Left lobe of liver (tissue), 2 donors: Measurements from ENCODE around the gene EFNB2. TPM values are rescaled to one million over a fixed set of nuclear protein-coding genes. Genes with fewer than 3 reads are reported as not detected.

Experiments used
- ATAC-seq: fragments of 200-7000 bp; cut with Tn5 transposase; one replicate; pipeline ENCODE4 v1.9.1; 2020; ENCODE audit warnings: mild to moderate bottlenecking, moderate library complexity
- DNase-seq: peaks from one replicate; pipeline ENCODE4 v3.0.0-alpha.2; 2020; ENCODE audit warnings: low spot score
- total RNA-seq: library from RNA; stranded (reverse); gene quantifications from one replicate; pipeline ENCODE4 v1.2.1, GENCODE V29; 2021
- donor health status: DM: no; HTN: no; CAD: no; lungs with moderate emphysema.
- donor health status: DM: no; HTN: yes; CAD: no.

Gene EFNB2, protein sequence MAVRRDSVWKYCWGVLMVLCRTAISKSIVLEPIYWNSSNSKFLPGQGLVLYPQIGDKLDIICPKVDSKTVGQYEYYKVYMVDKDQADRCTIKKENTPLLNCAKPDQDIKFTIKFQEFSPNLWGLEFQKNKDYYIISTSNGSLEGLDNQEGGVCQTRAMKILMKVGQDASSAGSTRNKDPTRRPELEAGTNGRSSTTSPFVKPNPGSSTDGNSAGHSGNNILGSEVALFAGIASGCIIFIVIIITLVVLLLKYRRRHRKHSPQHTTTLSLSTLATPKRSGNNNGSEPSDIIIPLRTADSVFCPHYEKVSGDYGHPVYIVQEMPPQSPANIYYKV
- 4.3 TPM for total RNA-seq

DNA sequence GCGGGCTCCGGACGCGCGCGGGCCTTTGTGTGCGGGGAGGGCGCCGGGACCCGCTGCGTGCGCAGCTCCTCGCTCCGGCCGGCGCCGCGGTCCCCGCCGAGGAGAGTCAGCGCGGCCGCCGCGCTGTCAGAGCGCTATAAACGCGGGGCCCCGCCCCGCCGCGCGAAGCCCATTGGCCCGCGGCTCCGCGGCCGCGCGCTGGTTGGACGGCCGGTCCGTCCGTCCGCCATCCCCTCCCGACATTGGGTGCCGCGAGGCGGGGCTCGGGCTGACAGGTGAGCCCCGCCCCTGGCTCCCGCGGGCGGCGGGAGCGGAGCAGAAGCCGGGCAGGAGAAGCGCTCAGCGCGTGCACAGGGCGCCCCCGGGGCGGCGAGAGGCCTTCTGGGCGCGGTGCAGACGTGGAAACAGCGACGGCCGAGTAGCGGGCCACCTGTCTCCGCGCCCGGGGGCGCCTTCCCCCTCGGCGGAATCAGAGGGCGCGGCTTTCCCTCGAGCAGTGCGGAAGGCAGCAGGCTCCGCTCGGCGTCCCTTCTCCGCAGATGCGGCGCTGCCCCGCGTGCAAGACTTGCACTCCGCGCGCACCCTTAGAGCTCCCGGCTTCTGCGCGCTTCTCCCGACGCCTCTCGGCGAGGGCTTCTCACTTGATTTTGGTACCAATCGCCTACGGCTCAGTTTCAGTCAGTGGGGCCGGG, at the start of gene EFNB2:
Gene EFNB2 (minus strand): TSS at position 111 of the 692 bp plus-strand sequence. CDS start 698 bp downstream, outside the sequence.
- DNase-seq (peak; percentile 94), ATAC-seq (peak; percentile 91)

DNA sequence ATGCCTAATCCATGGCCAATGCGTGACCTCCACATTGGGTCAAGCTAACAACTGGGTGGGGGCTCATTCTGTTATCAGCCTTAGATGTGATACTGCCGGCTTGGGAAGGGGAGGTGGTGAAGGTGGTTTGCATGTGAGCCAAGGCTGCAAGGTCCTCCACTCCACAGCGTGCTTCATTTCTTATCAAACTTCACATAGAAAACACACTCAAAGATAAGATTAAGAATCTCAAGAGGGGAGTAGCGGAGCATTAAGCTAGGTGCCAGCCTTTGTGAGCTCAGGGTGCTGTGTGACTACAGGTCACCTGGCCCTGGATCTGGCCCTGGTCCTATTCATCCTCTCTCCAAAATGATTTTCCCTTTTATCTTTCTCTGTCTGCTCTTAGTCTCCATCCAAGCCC, 45.8 kb upstream of the EFNB2 start:
- DNase-seq (no peak), ATAC-seq (no peak)

DNA sequence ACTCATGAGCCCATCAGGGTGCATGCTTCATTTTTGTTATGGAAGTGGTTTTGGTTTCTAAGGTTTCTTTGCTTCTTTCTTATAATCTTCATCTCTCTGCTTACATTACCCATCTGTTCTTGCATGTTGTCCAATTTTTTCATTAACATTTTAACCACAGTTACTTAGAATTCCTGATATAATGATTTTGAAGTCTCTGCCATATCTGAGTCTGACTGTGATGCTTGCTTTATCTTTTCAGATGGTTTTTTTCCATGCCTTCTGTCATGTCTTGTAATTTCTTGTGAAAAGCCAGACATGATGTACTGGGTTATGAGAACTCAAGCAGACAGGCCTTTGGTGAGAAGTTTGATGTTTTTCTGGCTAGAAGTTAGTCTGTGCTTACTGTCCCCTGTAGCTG, 40.4 kb upstream of the EFNB2 start:
- DNase-seq (no peak), ATAC-seq (no peak)

DNA sequence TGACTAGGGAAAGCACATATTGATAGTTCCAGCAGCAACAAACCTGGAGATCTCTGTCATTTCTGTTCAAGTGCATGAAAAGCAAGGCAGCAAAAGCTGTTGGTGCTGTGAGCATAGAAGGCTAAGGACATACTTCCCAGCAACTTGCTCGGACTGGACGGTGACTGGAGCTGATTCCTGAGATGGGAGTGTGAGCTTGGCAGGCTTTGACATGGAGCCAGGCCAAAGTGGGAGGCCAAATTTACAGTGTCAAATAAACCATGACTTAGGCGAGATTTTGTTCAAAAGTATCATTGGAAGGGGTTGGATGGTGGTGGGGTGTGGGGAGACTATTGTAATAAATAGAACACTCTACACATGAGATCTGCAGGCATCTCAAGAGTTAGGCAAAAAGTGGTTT, 38.4 kb upstream of the EFNB2 start:
- no peak for ATAC-seq
- DNase-seq, result no peak

DNA sequence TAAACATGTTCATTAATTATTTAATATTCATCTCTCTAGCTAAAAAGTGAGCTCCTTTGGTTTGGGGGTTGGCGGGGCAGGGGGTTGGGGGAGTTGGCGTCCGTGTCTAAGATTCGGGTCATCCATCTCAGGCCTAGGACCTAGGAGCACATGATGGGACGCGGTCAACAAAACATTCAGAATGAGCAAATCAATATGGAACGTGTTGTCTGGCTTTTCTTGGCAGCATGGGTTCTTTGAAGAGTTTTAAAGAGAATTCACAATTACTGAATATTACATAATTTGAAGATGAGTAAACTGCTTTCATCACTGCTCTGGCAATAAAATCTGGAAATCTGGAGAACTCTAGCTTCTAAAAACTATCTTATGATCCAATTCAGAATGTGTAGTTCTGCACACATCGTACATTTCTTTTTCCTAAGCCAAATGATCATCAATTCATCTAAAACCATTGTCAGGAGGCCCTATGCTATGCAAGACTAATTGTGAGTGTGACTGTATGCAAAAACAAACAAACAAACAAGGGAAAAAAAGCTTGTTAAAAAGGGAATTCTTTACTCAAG, 37.9 kb upstream of the EFNB2 start:
- no peak for ATAC-seq
- no peak for DNase-seq

DNA sequence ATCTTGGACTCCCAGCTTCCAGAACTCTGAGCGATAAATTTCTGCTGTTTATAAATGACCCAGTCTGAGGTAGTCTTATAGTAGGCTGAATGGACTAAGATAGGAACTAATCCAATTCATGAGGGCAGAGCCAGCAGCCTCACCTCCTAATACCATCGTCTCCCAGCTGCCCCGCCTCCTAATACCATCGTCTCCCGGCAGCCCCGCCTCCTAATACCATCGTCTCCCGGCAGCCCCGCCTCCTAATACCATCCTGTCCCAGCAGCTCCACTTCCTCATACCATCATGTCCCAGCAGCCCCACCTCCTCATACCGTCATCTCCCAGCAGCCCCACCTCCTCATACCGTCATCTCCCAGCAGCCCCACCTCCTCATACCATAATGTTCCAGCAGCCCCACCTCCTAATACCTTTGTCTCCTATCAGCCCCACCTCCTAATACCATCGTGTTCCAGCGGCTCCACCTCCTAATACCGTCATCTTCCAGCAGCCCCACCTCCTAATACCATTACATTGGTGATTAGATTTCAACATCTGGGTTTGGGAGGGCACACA, 34.9 kb upstream of the EFNB2 start:
- DNase-seq (peak; percentile 81), ATAC-seq (peak; percentile 52)

DNA sequence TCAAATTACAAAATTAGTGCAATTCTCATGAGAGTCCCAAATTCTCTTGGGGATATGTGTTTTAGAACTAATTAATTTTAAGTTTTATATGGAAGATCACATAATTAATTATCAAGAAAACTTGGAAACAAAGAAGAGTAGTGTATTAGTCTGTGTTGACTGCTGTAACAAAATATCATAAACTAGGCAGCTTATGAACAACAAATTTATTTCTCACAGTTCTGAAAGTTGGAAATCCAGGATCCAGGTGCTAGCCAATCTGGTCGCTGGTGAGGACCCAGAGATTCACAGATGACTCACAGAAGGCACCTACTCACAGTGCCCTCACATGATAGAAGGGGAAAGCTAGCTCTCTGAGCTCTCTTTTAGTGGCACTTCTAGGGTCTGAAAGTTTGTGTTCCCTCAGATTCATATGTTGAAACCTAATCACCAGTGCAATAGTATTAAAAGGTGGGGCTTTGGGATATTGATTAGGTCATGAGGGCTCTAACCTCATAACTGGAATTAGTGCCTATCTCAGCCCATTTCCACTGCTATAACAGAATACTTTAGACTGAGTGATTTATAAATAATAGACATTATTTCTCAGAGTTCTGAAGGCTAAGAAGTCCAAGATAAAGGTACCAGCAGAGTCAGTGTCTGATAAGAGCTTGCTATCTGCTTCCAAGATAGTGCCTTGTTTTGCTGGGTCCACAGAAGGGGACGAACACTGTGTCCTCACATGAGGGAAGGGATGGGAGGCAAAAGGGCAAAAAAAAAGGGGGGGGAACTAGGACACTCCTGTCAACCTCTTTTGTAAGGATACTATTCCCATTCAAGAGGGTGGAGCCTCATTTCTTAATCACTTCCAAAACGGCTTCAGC, 34.0 kb upstream of the EFNB2 start:
- DNase-seq (no peak), ATAC-seq (no peak)

DNA sequence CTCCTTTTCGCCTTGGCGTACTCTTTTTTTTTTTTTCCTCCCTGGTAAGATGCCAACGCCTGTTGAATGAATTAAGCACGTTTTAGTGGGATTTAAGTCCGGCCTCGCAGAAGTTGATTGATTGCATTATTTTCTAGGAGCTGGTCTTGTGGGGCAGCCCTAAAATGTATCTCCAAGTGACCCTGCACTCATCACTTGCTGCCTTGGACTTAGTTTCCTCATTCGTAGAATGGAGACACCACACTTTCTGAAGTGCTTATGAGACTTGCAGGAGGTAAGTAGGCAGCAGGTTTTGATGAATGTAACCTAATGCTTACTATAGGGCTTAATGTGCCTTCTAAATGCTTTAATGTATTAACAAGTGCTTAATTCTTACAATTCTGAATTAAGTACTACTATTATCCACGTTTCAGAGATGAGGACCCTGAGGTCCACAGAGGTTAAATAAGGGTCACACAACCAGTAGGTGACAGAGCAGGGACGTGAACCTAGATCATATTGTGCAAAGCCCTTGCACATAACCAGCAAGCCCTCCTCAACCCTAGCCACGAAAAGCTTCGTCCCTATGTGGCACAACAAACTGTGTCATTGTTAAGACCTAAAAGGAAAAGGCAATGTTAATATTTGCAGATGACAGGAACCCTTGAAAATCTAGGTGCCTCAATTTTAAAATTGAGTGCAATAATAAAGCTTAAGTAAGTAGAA, 33.0 kb upstream of the EFNB2 start:
- ATAC-seq, result peak; percentile 1
- no peak for DNase-seq

DNA sequence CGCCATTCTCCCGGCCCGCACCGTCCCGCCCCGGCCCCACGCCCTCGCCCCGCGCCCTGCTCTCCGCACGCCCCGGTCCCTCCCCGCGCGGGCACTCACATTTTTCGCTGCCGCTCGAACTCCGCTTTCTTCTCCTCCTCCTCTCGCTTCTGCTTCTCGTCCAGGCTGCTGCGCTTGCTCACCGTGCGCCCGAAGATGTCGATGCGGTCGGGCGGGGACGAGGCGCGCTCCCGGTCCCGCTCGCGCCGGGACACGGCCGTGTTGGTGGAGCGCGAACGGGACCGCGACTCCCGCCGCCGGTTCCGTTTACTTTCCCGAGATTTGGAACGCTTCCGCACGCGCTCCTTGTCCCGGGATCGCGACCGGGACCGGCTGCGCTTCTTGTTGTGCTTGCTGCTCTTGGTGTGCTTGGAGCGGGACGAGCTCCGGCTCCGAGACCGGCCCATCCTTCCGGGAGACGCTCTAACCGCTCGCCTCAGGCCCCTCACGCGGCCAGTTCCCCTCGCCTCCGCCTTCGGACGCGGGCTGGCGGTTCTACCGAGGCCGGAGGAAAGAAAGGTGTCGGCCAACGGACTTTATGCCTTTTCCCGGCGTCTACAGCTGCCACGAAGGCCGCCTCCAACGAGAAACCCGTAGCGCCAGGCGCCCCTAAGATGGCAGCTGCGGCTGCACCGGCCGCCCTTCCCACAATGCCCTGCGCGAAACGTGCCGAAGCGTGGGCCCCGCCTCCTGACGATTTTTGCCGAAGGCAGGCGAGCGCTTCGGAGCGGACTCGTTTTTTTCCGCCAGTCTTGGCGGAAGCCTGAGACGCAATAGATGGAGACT, 32.2 kb upstream of the EFNB2 start, which contains the start of gene ARGLU1:
Gene ARGLU1 (minus strand): TSS at position 664 of the 825 bp plus-strand sequence. CDS start 218 bp downstream, at position 446.
- ATAC-seq (peak; percentile 89), DNase-seq (peak; percentile 95)

DNA sequence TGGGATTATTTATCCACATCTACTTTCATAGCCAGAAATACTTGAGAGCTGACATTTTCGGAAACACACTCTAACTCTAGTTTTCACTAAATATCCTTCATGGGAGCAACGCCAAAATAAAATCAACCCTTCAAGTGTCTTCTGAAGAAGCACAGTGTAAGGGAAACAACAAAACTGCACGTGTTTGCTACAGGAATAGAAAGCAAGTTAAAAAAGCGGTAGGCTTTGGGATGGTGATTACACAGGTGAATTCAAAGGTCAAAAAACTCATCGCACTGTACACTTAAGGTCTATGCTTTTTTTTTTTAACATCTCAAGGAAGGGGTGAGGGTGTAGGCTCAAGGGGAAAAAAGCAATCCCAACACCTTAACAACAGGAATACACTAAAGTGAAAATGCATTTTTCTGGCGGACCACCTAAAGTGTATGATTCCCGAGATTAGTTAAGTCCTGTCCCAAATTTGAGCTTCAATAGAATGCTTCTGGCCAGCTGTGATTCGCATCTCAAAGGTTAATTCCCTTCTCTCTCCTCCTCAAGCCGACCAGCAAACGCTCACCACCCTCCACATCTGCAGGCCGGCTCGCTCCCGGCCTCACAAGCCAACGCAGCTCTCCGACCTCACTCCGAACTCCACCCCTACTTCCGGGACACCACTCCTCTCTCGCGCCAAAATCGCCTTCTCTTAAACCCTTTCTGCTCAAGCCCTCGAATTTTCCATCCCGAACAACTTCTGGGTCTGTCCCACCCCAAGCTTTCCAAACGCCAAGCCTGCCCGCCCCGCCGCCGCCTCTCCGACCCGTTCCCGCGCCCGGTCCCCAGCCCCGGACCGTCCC, 31.4 kb upstream of the EFNB2 start:
- DNase-seq, result peak; percentile 63
- peak; percentile 65 for ATAC-seq

DNA sequence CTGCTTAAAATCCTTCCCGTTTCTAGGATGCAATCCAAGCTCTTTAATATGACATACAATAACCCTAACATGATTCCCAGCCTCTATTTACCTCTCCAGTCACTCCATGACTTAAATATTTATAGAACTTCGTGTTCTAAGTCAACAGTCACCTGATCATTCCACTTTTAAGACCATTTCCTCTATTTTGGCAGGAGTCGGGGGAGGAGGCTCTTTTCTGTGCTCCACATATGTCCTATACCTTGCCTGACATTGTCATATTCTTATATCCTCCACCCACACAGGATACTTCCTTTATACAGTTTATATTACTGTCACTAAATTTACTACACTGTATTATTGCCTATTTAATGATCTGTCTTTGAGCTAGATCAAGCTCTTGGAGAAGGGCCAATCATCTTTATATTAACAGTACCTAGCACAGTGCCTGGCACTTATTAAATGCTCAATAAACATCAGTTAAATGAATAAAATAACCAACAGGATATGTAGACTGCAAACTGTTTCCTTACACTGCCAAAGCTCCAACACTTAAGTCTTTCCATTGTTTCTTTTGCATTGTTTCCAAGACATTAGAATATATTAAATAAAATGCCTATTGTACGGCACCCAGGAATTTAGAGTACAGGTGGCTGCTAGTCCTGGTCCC, 29.8 kb upstream of the EFNB2 start:
- DNase-seq, result no peak
- ATAC-seq, result no peak

DNA sequence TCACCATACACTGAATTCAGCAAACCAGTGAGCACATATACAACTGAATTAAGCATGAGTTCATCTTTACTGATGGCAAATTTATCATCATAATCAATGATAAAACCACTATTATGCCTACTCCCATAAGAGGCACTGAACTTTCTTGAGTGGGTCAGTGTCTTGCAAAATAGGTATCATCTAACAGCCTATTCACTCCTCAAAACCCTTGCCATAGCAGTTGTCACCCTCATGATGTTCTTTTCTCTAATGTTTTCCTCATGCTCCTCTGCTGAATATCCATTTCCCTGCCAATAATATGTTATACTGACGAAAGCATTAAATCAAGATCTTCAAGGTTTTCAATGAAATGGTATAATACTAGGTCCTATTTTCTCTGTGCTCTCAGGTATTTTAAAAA, 26.8 kb upstream of the EFNB2 start:
- DNase-seq (no peak), ATAC-seq (no peak)

DNA sequence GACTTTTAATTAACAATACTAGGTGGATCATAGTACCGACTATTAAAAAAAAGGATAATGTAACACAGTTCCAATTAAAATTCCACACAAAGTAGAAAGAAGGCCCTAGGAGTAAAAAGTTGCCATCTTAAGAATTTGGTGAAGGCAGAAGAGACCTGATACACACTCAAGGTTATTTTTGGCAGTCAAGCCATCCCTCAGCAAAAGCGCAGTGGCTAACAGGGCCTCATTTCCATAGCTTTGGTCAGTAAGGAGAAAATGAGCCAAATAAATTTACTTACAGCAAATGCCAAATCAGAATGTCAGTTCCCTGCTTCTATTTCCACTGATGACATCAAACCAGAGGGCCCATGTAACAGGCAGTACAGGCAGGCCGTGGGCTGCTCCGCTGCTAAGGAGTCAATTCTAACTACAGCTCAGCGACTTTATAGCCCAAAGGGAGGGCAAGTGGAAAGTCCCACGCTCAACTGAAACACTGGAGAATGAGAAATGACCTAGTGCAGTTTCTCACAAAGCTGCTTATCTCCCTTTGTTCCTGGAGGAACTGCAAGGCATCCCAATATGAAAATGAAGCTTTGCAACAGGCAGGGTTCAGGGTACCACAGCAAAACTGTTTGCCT, 26.2 kb upstream of the EFNB2 start:
- no peak for DNase-seq
- ATAC-seq, result peak; percentile 61

DNA sequence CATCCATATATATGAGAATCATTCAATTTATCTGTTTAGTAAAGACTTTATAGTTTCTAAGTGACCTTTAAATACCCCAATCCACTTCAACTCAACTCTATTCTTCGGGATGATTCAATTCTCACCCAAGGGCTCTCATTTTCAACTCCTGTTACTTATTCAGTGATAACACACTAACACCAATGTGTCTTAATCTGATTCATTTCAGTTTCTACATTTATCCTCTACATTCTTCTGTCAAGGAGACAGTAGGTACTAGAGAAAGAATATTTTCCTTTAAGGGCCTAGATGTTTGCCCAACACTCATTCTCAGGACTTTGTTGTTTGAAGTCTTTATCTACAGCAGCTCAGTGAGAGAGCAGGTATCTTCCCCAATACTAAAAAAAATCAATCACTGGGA, 25.4 kb upstream of the EFNB2 start:
- no peak for ATAC-seq
- no peak for DNase-seq

DNA sequence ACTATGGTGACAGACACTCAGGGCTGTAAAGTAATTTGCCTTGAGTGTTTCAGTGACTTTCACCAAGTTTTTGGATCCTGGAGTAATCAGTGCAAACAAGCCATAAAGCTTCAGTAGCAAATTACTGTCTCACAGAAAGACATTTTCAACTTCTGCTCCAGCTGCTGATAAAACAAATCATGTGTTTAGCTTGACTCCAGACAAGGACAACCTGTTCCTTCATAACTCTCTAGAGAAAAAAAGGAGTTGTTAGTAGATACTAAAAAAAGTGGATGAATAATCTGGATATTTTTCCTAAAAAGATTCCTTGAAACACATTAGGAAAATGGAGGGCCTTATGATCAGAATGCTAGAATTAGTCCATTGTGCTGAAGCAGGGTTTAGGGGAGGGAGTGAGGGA, 23.1 kb upstream of the EFNB2 start:
- DNase-seq, result no peak
- no peak for ATAC-seq

DNA sequence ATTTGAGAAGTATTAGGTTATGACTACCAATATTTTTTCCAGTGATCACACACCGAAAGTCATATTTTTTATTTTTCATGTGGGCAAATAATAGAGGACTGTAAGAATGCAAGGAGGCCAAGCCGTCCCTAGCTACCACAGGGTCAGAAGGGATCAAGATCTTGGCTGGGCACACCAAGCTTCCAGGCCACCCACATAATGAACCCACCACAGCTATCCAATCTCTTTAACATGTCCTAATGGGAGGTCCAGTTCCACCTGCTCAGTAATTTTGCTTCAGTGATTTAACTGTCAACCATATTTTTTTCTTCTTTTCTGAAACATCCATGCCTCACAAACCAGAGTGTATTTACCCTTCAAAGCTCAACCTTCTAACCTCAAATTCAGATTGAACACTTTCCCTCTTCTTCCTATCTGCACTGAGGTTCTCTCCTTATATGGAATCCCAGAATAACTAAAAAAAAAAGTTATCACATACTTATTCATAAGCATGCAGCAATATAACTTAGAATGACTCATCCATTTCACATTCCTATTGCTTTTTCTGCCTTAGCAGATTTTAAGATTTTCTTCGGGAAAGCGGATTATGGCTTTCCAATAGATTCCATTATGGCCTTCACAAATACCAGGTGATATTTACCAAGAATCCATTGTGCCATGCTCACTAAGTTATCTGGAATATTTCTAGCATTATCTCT, 20.3 kb upstream of the EFNB2 start:
- DNase-seq (no peak), ATAC-seq (no peak)

DNA sequence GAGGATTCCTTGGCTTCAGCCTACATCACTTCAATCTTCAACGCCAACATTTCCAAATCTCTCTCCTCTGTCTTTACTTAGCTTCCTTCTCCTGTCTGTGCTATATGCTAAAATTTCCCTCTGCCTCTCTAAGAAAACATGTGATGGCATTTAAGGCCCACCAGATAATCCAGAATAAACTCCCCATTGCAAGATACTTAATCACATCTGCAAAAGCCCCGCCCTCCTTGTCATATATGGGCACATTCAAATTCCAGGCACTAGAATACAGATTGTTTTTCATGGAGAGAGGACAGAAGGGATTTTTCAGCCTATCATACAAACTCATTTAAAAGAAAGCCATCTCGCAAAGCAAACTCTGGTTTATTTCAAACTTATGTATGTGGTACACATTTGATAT, 16.3 kb upstream of the EFNB2 start:
- no peak for DNase-seq
- no peak for ATAC-seq
